NOMO-1 (cell line): ENCODE results near the gene POLD4.
A peak's percentile ranks its signal among the peaks of the same experiment; 100 is the strongest.
"Not testable (repeated sequence)": the region's sequence is repeated elsewhere in the genome, so short reads cannot be mapped to it uniquely, and the experiment has no call there.

Experiments used
- DNase-seq, 2 experiments: peaks; one replicate each; lab custom pipeline; 2025; ENCODE audit not compliant: unreplicated experiment in 2 of 2; lab: John Stamatoyannopoulos, UW

The POLD4 gene

GRCh38 chr11:67353317-67354074 lies at the start of gene POLD4:
Gene POLD4 (minus strand): TSS chr11:67353546. CDS start chr11:67353399, 147 bp downstream.
- peak; percentile 95 to 100 for DNase-seq

GRCh38 chr11:67403085-67403484 lies 49.7 kb upstream of the POLD4 start:
- DNase-seq: not testable (repeated sequence)

GRCh38 chr11:67402192-67402839 lies 49.0 kb upstream of the POLD4 start:
- peak; percentile 27 to 42 for DNase-seq

GRCh38 chr11:67401495-67402191 lies 48.3 kb upstream of the POLD4 start, which contains the start of gene PPP1CA:
Gene PPP1CA (minus strand): TSS chr11:67401858. CDS start chr11:67401782, 76 bp downstream.
- DNase-seq: peak; percentile 89 to 92

- no peak for DNase-seq
Observed at GRCh38 chr11:67400942-67401494, 47.7 kb upstream of the POLD4 start.

- DNase-seq: peak in 1 of 2 experiments; percentile 32
Observed at GRCh38 chr11:67400251-67400941, 47.0 kb upstream of the POLD4 start.

- DNase-seq: no peak
Observed at GRCh38 chr11:67398661-67399563, 45.6 kb upstream of the POLD4 start.

- DNase-seq: no peak
Observed at GRCh38 chr11:67397986-67398660, 44.8 kb upstream of the POLD4 start.

GRCh38 chr11:67397536-67397935 lies 44.2 kb upstream of the POLD4 start:
- DNase-seq: no peak

- no peak for DNase-seq
Observed at GRCh38 chr11:67396587-67397389, 43.4 kb upstream of the POLD4 start.

- no peak for DNase-seq
Observed at GRCh38 chr11:67396259-67396581, 42.9 kb upstream of the POLD4 start.

- no peak for DNase-seq
Observed at GRCh38 chr11:67395555-67396258, 42.4 kb upstream of the POLD4 start.

- no peak for DNase-seq
Observed at GRCh38 chr11:67393990-67394389, 40.6 kb upstream of the POLD4 start.

- no peak for DNase-seq
Observed at GRCh38 chr11:67393437-67393836, 40.1 kb upstream of the POLD4 start.

- DNase-seq: no peak
Observed at GRCh38 chr11:67392183-67392715, 38.9 kb upstream of the POLD4 start.

- DNase-seq: peak; percentile 89 to 90
Observed at GRCh38 chr11:67391304-67392182, 38.2 kb upstream of the POLD4 start, which contains the start of gene RAD9A. Gene RAD9A (plus strand): TSS chr11:67391986. CDS start chr11:67392045, 59 bp downstream.
